Body of pancreas (tissue), 4 donors: ENCODE measurements around the gene FHL2.

Experiments
- POLR2A ChIP-seq, 3 donors: fragments of 450-650 bp; IDR thresholded peaks; one replicate each; pipeline ENCODE4 v1.6.1; 2016; ENCODE audit warnings: antibody characterized with exemption in 3 of 3, mild to moderate bottlenecking in 2 of 3
- TF ChIP-seq, protein P1 (sequence below), 7 experiments: fragments of 450-650 bp in 4 of 7; fragments of 200-600 bp in 3 of 7; sonication (generic) in 3 of 7; IDR thresholded peaks; one replicate each; pipeline ENCODE4 v1.5.1; 2016 to 2019; ENCODE audit warnings: antibody characterized with exemption in 7 of 7

DNA sequence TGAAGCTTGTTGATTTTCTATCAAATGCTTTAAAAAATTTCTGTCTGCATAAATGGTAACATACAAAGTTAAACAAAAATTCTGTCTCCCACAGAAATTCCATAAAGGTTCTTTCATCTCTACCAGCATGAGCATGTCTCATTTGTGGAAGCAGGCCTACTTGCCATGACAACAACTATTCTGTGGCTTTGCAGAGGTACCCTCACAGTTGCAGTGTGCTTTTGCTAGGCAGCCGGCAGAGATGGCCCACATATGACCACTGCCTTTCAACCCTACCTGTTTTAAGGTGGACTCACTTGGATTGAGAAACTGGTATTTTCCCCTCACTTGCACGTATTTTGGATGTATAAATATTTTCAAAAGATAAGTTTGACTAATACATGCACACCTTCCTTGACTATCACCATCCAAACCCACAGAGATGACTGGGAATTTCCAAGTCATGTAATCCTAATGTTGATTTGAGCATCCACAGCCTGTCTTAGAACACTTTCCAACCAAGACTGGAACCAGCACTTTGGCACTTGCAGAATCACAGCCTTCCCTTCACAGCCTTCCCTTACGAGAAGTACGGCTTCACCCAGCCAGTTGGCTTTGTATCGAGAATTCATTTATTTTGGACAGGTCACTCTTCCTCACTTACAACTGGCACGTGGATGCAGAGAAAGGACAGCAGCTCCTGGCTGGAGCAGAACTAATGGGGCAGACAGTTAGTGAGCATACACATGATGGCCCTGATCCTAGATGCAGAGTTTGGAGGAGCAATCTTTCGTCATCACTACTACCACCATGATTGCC, 9.3 kb upstream of the FHL2 start:
- no peak for TF ChIP-seq POLR2A (IDR thresholded peaks at IDR 0.05)
- TF ChIP-seq, protein P1, sequence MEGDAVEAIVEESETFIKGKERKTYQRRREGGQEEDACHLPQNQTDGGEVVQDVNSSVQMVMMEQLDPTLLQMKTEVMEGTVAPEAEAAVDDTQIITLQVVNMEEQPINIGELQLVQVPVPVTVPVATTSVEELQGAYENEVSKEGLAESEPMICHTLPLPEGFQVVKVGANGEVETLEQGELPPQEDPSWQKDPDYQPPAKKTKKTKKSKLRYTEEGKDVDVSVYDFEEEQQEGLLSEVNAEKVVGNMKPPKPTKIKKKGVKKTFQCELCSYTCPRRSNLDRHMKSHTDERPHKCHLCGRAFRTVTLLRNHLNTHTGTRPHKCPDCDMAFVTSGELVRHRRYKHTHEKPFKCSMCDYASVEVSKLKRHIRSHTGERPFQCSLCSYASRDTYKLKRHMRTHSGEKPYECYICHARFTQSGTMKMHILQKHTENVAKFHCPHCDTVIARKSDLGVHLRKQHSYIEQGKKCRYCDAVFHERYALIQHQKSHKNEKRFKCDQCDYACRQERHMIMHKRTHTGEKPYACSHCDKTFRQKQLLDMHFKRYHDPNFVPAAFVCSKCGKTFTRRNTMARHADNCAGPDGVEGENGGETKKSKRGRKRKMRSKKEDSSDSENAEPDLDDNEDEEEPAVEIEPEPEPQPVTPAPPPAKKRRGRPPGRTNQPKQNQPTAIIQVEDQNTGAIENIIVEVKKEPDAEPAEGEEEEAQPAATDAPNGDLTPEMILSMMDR (IDR thresholded peaks at IDR 0.05) = no peak
